ENCODE measurements around the gene MX2. TPM values are rescaled to one million over a fixed set of nuclear protein-coding genes. Genes with fewer than 3 reads are reported as not detected.

The MX2 gene
- total RNA-seq, 1 experiment from 2014 or later: 0.15 TPM

DNA sequence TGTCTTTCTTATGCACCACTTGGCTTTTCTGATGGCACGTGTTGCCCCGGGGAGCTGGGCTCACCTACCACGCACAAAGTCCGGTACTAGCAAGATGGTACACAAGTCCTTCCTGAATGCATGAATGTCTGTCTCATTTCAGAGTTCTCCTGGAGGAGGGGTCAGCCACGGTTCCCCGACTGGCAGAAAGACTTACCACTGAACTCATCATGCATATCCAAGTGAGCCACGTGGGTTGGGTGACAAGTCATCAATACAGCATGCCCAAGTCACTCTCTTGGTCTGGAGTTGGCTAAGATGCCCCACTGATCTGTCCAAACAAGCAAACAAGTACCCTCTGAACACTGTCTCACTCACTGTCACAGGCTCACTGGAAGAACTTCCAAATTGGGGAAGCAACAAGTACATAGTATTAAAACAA lies 35.7 kb downstream of the MX2 start:
- H3K79me2 ChIP-seq (ENCODE audit: low read length): no peaks in the 10 kb centered on the region

DNA sequence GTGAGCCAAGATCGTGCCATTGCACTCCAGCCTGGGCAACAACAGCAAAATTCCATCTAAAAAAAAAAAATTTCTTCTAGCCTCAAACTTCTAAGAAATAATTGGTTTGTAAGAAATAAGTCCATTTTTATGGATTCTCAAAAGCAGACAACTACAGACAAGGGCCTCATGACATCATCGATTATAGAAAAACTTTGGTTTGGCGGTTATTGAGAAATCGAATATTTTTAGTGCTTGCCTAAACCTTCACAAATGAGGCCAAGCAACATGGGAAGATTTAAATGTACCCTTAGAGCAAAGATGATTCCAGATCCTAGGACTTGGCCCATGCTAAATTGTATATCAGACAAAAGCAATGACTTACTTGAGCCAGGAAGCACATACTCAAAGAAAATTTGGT lies 36.4 kb downstream of the MX2 start:
- Histone ChIP-seq H3K9me2 (replicated peaks; ENCODE audit: low read length) (no peaks in the 10 kb centered on the region), H3K4me1 (ENCODE audit: insufficient read depth, low read length) (peaks cover 11% of the 10 kb centered on the region), H2AFZ (ENCODE audit: low read length) (no peak overlapping the region), H3K27me3 (ENCODE audit: low read length) (no peaks in the 10 kb centered on the region), H3F3A (ENCODE audit: low read length, unreplicated experiment) (no peaks in the 10 kb centered on the region), H3K79me2 (ENCODE audit: low read length) (no peaks in the 10 kb centered on the region), H3K36me3 (ENCODE audit: low read depth, low read length) (no peaks in the 10 kb centered on the region), H3K4me2 (ENCODE audit: low read length) (no peak overlapping the region), H3K9me3 (ENCODE audit: low read length) (no peaks in the 10 kb centered on the region), H3K9ac (ENCODE audit: low read length) (no peak overlapping the region), H3K27ac (ENCODE audit: low read length) (no peak overlapping the region), H3K4me3 (ENCODE audit: low read length) (no peak overlapping the region), H4K20me1 (ENCODE audit: low read length) (no peaks in the 10 kb centered on the region)
- ChIA-PET POLR2A (ENCODE audit: unreplicated experiment) (no interaction called here), CTCF (no interaction called here)
- no TSS peak for BruUV-seq (replicated peaks)
- ATAC-seq (no peak), DNase-seq (no peak)
- no peak for TF ChIP-seq EZH2 (IDR thresholded peaks at IDR 0.05; ENCODE audit: low read length, unreplicated experiment)
- no peak for TF ChIP-seq EZH2phosphoT487 (IDR thresholded peaks at IDR 0.05; ENCODE audit: borderline replicate concordance, low read length)
- TF ChIP-seq, protein P1, sequence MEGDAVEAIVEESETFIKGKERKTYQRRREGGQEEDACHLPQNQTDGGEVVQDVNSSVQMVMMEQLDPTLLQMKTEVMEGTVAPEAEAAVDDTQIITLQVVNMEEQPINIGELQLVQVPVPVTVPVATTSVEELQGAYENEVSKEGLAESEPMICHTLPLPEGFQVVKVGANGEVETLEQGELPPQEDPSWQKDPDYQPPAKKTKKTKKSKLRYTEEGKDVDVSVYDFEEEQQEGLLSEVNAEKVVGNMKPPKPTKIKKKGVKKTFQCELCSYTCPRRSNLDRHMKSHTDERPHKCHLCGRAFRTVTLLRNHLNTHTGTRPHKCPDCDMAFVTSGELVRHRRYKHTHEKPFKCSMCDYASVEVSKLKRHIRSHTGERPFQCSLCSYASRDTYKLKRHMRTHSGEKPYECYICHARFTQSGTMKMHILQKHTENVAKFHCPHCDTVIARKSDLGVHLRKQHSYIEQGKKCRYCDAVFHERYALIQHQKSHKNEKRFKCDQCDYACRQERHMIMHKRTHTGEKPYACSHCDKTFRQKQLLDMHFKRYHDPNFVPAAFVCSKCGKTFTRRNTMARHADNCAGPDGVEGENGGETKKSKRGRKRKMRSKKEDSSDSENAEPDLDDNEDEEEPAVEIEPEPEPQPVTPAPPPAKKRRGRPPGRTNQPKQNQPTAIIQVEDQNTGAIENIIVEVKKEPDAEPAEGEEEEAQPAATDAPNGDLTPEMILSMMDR (conservative IDR thresholded peaks at IDR 0.05; ENCODE audit: low read depth, low read length): no peak
- intact Hi-C loops (cut with micrococcal nuclease): no loop called here

More for the DNA sequence above, 35.7 kb downstream of the MX2 start:
- intact Hi-C loops (cut with micrococcal nuclease): no loop called here
- peaks cover 11% of the 10 kb centered on the region for H3K4me1 ChIP-seq (ENCODE audit: insufficient read depth, low read length)
- H3K4me3 ChIP-seq (ENCODE audit: low read length): no peak overlapping the region
- DNase-seq (no peak), ATAC-seq (no peak)
- ChIA-PET CTCF (no interaction called here), POLR2A (ENCODE audit: unreplicated experiment) (no interaction called here)
- H3K9ac ChIP-seq (ENCODE audit: low read length): no peak overlapping the region
- no peaks in the 10 kb centered on the region for H3F3A ChIP-seq (ENCODE audit: low read length, unreplicated experiment)
- H3K4me2 ChIP-seq (ENCODE audit: low read length): no peak overlapping the region
- no peaks in the 10 kb centered on the region for H3K27me3 ChIP-seq (ENCODE audit: low read length)
- no peak overlapping the region for H2AFZ ChIP-seq (ENCODE audit: low read length)
- no peaks in the 10 kb centered on the region for H4K20me1 ChIP-seq (ENCODE audit: low read length)
- no peaks in the 10 kb centered on the region for H3K36me3 ChIP-seq (ENCODE audit: low read depth, low read length)
- H3K9me3 ChIP-seq (ENCODE audit: low read length): no peaks in the 10 kb centered on the region
- no peaks in the 10 kb centered on the region for H3K9me2 ChIP-seq (replicated peaks; ENCODE audit: low read length)
- TF ChIP-seq, protein P1 (conservative IDR thresholded peaks at IDR 0.05; ENCODE audit: low read depth, low read length): no peak
- TF ChIP-seq EZH2phosphoT487 (IDR thresholded peaks at IDR 0.05; ENCODE audit: borderline replicate concordance, low read length) (no peak), EZH2 (IDR thresholded peaks at IDR 0.05; ENCODE audit: low read length, unreplicated experiment) (no peak)
- no peak overlapping the region for H3K27ac ChIP-seq (ENCODE audit: low read length)
- BruUV-seq (replicated peaks): no TSS peak

DNA sequence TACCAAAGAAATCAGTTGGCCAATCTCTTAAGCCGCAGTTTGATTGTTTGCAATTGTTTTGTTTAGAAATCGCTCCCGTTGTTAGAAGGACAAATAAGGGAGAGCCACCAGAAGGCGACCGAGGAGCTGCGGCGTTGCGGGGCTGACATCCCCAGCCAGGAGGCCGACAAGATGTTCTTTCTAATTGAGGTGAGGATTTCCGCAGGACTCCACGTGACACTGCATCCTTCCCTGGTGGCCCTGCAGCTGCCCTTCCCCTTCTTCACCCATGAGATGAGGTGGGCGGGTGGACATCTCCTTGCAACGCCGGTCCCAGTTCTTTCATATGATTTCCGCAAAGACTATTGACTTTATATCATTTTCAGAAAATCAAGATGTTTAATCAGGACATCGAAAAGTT lies 37.0 kb downstream of the MX2 start:
- Histone ChIP-seq H3K36me3 (ENCODE audit: low read depth, low read length) (no peaks in the 10 kb centered on the region), H3K4me2 (ENCODE audit: low read length) (no peak overlapping the region), H3K27me3 (ENCODE audit: low read length) (no peaks in the 10 kb centered on the region), H3K9me2 (replicated peaks; ENCODE audit: low read length) (no peaks in the 10 kb centered on the region), H3K9ac (ENCODE audit: low read length) (no peak overlapping the region), H3K27ac (ENCODE audit: low read length) (no peak overlapping the region), H3K79me2 (ENCODE audit: low read length) (no peaks in the 10 kb centered on the region), H3F3A (ENCODE audit: low read length, unreplicated experiment) (no peaks in the 10 kb centered on the region), H3K4me3 (ENCODE audit: low read length) (no peak overlapping the region), H3K9me3 (ENCODE audit: low read length) (no peaks in the 10 kb centered on the region), H2AFZ (ENCODE audit: low read length) (no peak overlapping the region), H3K4me1 (ENCODE audit: insufficient read depth, low read length) (peaks cover 11% of the 10 kb centered on the region), H4K20me1 (ENCODE audit: low read length) (no peaks in the 10 kb centered on the region)
- CTCF ChIA-PET: no interaction called here
- ATAC-seq: no peak
- TF ChIP-seq EZH2 (IDR thresholded peaks at IDR 0.05; ENCODE audit: low read length, unreplicated experiment): no peak
- TF ChIP-seq, protein P1 (conservative IDR thresholded peaks at IDR 0.05; ENCODE audit: low read depth, low read length): no peak
- TF ChIP-seq EZH2phosphoT487 (IDR thresholded peaks at IDR 0.05; ENCODE audit: borderline replicate concordance, low read length): no peak
- BruUV-seq (replicated peaks): no TSS peak
- no peak for DNase-seq
- POLR2A ChIA-PET (ENCODE audit: unreplicated experiment): no interaction called here
- intact Hi-C loops (cut with micrococcal nuclease): no loop called here
